H1 (cell line): ENCODE data around the gene SSR1. TPM values are rescaled to one million over a fixed set of nuclear protein-coding genes. Genes with fewer than 3 reads are reported as not detected.

Experiments
- EZH2 ChIP-seq: fragments of 200-600 bp; sonication (generic); IDR thresholded peaks from 2 replicates; pipeline ENCODE4 v1.7.1; 2012; ENCODE audit warnings: low read depth, mild to moderate bottlenecking, moderate library complexity, low read length, inconsistent platforms; ENCODE audit not compliant: severe bottlenecking
- FOSL1 ChIP-seq: IDR thresholded peaks from 2 replicates; pipeline ENCODE4 v1.6.1; 2011; ENCODE audit warnings: mild to moderate bottlenecking, low read depth, low read length, moderate library complexity; ENCODE audit not compliant: insufficient read depth
- RAD21 ChIP-seq, 2 experiments: IDR thresholded peaks in 1 of 2; conservative IDR thresholded peaks in 1 of 2; 2 replicates each; pipeline ENCODE4 v1.6.1; 2011; ENCODE audit warnings: low read depth in 2 of 2, low read length in 2 of 2, improper control_type of control experiment in 1 of 2, inconsistent platforms in 1 of 2, mild to moderate bottlenecking in 1 of 2, moderate library complexity in 1 of 2
- SIN3A ChIP-seq, 2 experiments: IDR thresholded peaks in 1 of 2; conservative IDR thresholded peaks in 1 of 2; 2 replicates each; pipeline ENCODE4 v1.6.1; 2011 to 2012; ENCODE audit warnings: low read length in 2 of 2, improper control_type of control experiment in 1 of 2, low read depth in 1 of 2, mild to moderate bottlenecking in 1 of 2
- SP4 ChIP-seq: IDR thresholded peaks from 2 replicates; pipeline ENCODE4 v1.6.1; 2012; ENCODE audit warnings: low read length, inconsistent platforms
- YY1 ChIP-seq: IDR thresholded peaks from 2 replicates; pipeline ENCODE4 v1.6.1; 2011; ENCODE audit warnings: low read depth, mild to moderate bottlenecking, low read length
- polyA plus RNA-seq, 7 experiments: library from polyadenylated mRNA; depleted of rRNA in 3 of 7; stranded (reverse) in 5 of 7; unstranded in 2 of 7; fragments of >200 nt in 5 of 7; fragments of 200-250 nt in 2 of 7; gene quantifications; 1 replicate in 5 of 7; 2 replicates in 1 of 7; 4 replicates in 1 of 7; pipeline versions ENCODE4 v1.2.1 to v1.2.3, GENCODE V29; 2011 to 2013; ENCODE audit warnings: missing spikeins in 2 of 7, mixed read lengths in 2 of 7
- total RNA-seq: library from RNA; stranded (reverse); fragmentation: NEBNext Ultra II Directional; extraction: Animal tissue kit (Norgen Biotek cat#: 25700); gene quantifications from 2 replicates; pipeline ENCODE4 v1.2.1, GENCODE V29; 2021

Gene SSR1
- total and polyA plus RNA-seq, 2 of the 8 experiments (the other 6 are each of a cell fraction or from before 2014, with no cell fraction given), result 26.6 to 117 TPM

DNA sequence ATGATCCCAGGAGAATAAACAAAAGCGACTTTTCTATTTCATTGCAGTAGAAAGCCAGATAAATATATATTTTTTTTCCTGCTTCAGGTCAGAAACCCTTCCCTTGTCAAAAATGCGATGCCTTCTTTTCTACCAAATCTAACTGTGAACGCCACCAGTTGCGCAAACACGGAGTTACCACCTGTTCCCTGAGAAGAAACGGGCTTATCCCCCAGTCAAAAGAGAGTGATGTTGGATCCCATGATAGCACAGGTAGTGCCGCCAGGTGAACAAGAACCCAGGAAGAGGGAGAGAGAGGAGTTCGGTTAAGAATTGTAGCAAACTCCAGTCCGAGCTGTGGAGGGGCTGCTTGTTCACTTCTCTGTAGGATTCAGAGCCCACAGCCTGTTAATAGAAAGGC is 72.6 kb downstream of the SSR1 start (continued):
- no peak for TF ChIP-seq SIN3A (conservative IDR thresholded peaks at IDR 0.05 in 1 of 2, IDR thresholded peaks at IDR 0.05 in 1 of 2; ENCODE audit: low read depth in 1 of 2, low read length in 2 of 2)
- no peak for TF ChIP-seq FOSL1
- no peak for TF ChIP-seq YY1
- TF ChIP-seq SP4, result no peak
- no peak for TF ChIP-seq RAD21 (IDR thresholded peaks at IDR 0.05 in 1 of 2, conservative IDR thresholded peaks at IDR 0.05 in 1 of 2; ENCODE audit: low read depth in 2 of 2, low read length in 2 of 2)
- TF ChIP-seq EZH2, result no peak
